IMR-90 (cell line): ENCODE results near the gene CMIP. TPM values are rescaled to one million over a fixed set of nuclear protein-coding genes. Genes with fewer than 3 reads are reported as not detected.

Experiments used
- ATAC-seq: fragments of 200-7000 bp; cut with Tn5 transposase; 2 replicates; pipeline ENCODE4 v1.9.1; 2020; ENCODE audit warnings: low read depth, mild to moderate bottlenecking, moderate library complexity
- BruUV-seq: library from RNA; stranded (reverse); fragments of 400-500 nt; replicated peaks from 2 replicates; lab custom pipeline; 2021; lab: Mats Ljungman, UMichigan
- CTCF ChIA-PET: fragments of 300-600 bp; formaldehyde crosslinking; extraction: SDS; loops from one replicate; lab custom pipeline; 2021; ENCODE audit warnings: antibody characterized with exemption; lab: Yijun Ruan, JAX
- POLR2A ChIA-PET: fragments of 300-600 bp; sonication (Branson Sonifier 250); formaldehyde crosslinking; loops from one replicate; lab custom pipeline; 2022; ENCODE audit warnings: antibody characterized with exemption; ENCODE audit not compliant: unreplicated experiment; lab: Charles Lee
- DNase-seq: peaks from one replicate; pipeline ENCODE4 v3.0.0; 2013
- H2AFZ ChIP-seq: replicated peaks from 2 replicates; pipeline ENCODE3; 2013; ENCODE audit warnings: low read length, mild to moderate bottlenecking; ENCODE audit not compliant: poor library complexity
- H2AK5ac ChIP-seq: 2 replicates; pipeline ENCODE4 v1.6.1; 2013; ENCODE audit warnings: low read depth, low read length, inconsistent platforms
- H2AK9ac ChIP-seq: replicated peaks from 2 replicates; pipeline ENCODE3; 2013; ENCODE audit warnings: mild to moderate bottlenecking, low read depth, low read length, moderate library complexity; ENCODE audit not compliant: poor library complexity
- H2BK120ac ChIP-seq: 2 replicates; pipeline ENCODE4 v1.6.1; 2013; ENCODE audit warnings: low read depth, low read length, inconsistent platforms
- H2BK15ac ChIP-seq: 3 replicates; pipeline ENCODE4 v1.6.1; 2013; ENCODE audit warnings: low read depth, low read length, inconsistent platforms
- H2BK20ac ChIP-seq: 2 replicates; pipeline ENCODE4 v1.6.1; 2013; ENCODE audit warnings: low read depth, mild to moderate bottlenecking, inconsistent platforms, low read length, moderate library complexity
- H2BK5ac ChIP-seq: 2 replicates; pipeline ENCODE4 v1.6.1; 2013; ENCODE audit warnings: mild to moderate bottlenecking, low read depth, low read length, inconsistent platforms; ENCODE audit not compliant: poor library complexity, severe bottlenecking
- H3K14ac ChIP-seq: replicated peaks from 2 replicates; pipeline ENCODE4 v1.6.1; 2013; ENCODE audit warnings: low read depth, low read length, inconsistent platforms
- H3K18ac ChIP-seq: 2 replicates; pipeline ENCODE4 v1.6.1; 2013; ENCODE audit warnings: low read depth, low read length, control low read depth
- H3K23ac ChIP-seq: 2 replicates; pipeline ENCODE4 v1.6.1; 2013; ENCODE audit warnings: low read depth, low read length, inconsistent platforms
- H3K27ac ChIP-seq: 2 replicates; pipeline ENCODE4 v1.5.1; 2013; ENCODE audit warnings: mild to moderate bottlenecking, control low read depth, low read length; ENCODE audit not compliant: insufficient read depth
- H3K27me3 ChIP-seq: 2 replicates; pipeline ENCODE4 v1.6.1; 2013; ENCODE audit warnings: low read length; ENCODE audit not compliant: control insufficient read depth, insufficient read depth
- H3K36me3 ChIP-seq: 2 replicates; pipeline ENCODE4 v1.6.1; 2013; ENCODE audit warnings: low read length, mixed read lengths; ENCODE audit not compliant: control insufficient read depth, insufficient read depth
- H3K4ac ChIP-seq: 2 replicates; pipeline ENCODE4 v1.6.1; 2013; ENCODE audit warnings: low read depth, low read length, inconsistent platforms
- H3K4me1 ChIP-seq: 2 replicates; pipeline ENCODE4 v1.6.1; 2013; ENCODE audit warnings: low read length, mixed read lengths; ENCODE audit not compliant: control insufficient read depth, insufficient read depth
- H3K4me2 ChIP-seq: 2 replicates; pipeline ENCODE4 v1.6.1; 2013; ENCODE audit warnings: low read depth, mild to moderate bottlenecking, control low read depth, low read length, moderate library complexity
- H3K4me3 ChIP-seq: 2 replicates; pipeline ENCODE4 v1.5.1; 2013; ENCODE audit warnings: low read depth, mild to moderate bottlenecking, control low read depth, low read length, moderate library complexity; ENCODE audit not compliant: insufficient read depth
- H3K56ac ChIP-seq: 2 replicates; pipeline ENCODE4 v1.6.1; 2013; ENCODE audit warnings: low read length, inconsistent platforms; ENCODE audit not compliant: insufficient read depth; ENCODE audit errors: extremely low read depth
- H3K79me1 ChIP-seq, 2 experiments: 2 replicates each; pipeline ENCODE4 v1.6.1; 2013; ENCODE audit warnings: low read length in 2 of 2, inconsistent platforms in 1 of 2, low read depth in 1 of 2
- H3K9ac ChIP-seq: 2 replicates; pipeline ENCODE4 v1.6.1; 2013; ENCODE audit warnings: low read depth, low read length, control low read depth
- H3K9me1 ChIP-seq: 2 replicates; pipeline ENCODE4 v1.6.1; 2013; ENCODE audit warnings: low read length, inconsistent platforms; ENCODE audit not compliant: insufficient read depth
- H3K9me3 ChIP-seq: 2 replicates; pipeline ENCODE4 v1.6.1; 2013; ENCODE audit warnings: low read length; ENCODE audit not compliant: control insufficient read depth, insufficient read depth
- H4K20me1 ChIP-seq: 2 replicates; pipeline ENCODE4 v1.6.1; 2013; ENCODE audit warnings: low read length, inconsistent platforms; ENCODE audit not compliant: insufficient read depth
- H4K5ac ChIP-seq: 2 replicates; pipeline ENCODE4 v1.6.1; 2013; ENCODE audit warnings: mild to moderate bottlenecking, low read depth, low read length, control low read depth
- H4K8ac ChIP-seq, 2 experiments: 2 replicates each; pipeline ENCODE4 v1.6.1; 2013; ENCODE audit warnings: low read depth in 2 of 2, low read length in 2 of 2, control low read depth in 1 of 2, inconsistent platforms in 1 of 2
- H4K91ac ChIP-seq: 2 replicates; pipeline ENCODE4 v1.6.1; 2013; ENCODE audit warnings: low read depth, low read length, inconsistent platforms; ENCODE audit not compliant: insufficient read depth
- MAZ ChIP-seq: IDR thresholded peaks from 2 replicates; pipeline ENCODE4 v1.6.1; 2012; ENCODE audit warnings: low read depth, mild to moderate bottlenecking, low read length, improper control_type of control experiment, moderate library complexity, borderline replicate concordance
- WGBS, 2 experiments: methylation state at CpG; one replicate each; pipeline versions ENCODE4 v1.1.5 to v1.1.7; 2013; ENCODE audit warnings: missing lambda C conversion rate in 2 of 2; ENCODE audit not compliant: insufficient read length in 1 of 2; ENCODE audit errors: extremely low coverage in 2 of 2; 5-methylcytosine and 5-hydroxymethylcytosine counted together
- dilution Hi-C: fragments of 300-500 bp; cut with HindIII; formaldehyde crosslinking; loops from one replicate; pipeline ENCODE4 v1.14.3; 2018; ENCODE audit warnings: low sequenced_read_pairs; ENCODE audit not compliant: unreplicated experiment
- in situ Hi-C: fragments of 300-500 bp; cut with MboI; formaldehyde crosslinking; loops from 3 replicates; pipeline ENCODE4 v1.14.3; 2019; ENCODE audit warnings: low sequenced_read_pairs, inconsistent platforms, mixed read lengths
- intact Hi-C: fragments of 100-400 bp; cut with micrococcal nuclease; formaldehyde crosslinking; loops from 2 replicates; pipeline ENCODE4 v1.10.0; 2022
- polyA plus RNA-seq, 3 experiments: library from polyadenylated mRNA; depleted of rRNA; stranded (reverse); fragments of >200 nt; gene quantifications; 2 replicates each; pipeline ENCODE4 v1.2.3, GENCODE V29; 2012; ENCODE audit warnings: low replicate concordance in 1 of 3
- total RNA-seq: library from RNA; depleted of rRNA; stranded (reverse); fragments of >200 nt; gene quantifications from 2 replicates; pipeline ENCODE4 v1.2.3, GENCODE V29; 2012
- TF ChIP-seq, protein P1 (sequence below): conservative IDR thresholded peaks from 2 replicates; pipeline ENCODE4 v1.5.1; 2012; ENCODE audit warnings: mild to moderate bottlenecking, low read depth, low read length, improper control_type of control experiment

The CMIP gene
- total and polyA plus RNA-seq, 2 of the 4 experiments (the other 2 are of a cell fraction) = 3.2 to 11.6 TPM

DNA sequence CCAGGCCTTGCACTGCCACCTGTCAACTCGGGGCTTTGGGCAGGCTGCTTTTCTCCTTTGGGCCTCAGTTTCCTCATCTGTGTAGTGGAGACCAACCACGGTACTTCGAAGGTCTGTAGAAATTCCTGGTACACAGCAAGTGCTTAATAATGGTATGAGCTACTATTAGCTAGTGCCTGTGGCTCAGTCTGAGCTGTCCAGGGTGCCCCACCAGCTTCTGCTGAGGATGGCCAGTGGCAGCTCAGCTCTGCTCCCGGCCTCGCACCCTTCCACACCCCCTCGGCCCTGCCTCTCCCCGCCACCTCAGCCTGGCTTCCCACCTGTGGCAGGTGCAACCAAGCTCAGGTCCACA, 308.2 kb downstream of the CMIP start:
- no peak overlapping the region for H3K4me3 ChIP-seq
- H2AK9ac ChIP-seq = peak overlapping the region; percentile 37
- no peak overlapping the region for H2AK5ac ChIP-seq
- no peak overlapping the region for H3K14ac ChIP-seq
- H3K18ac ChIP-seq = no peak overlapping the region
- no peak overlapping the region for H3K9ac ChIP-seq
- H4K8ac ChIP-seq = no peak overlapping the region
- no peak overlapping the region for H3K23ac ChIP-seq
- H2BK20ac ChIP-seq = no peak overlapping the region
- H3K9me3 ChIP-seq = no peaks in the 10 kb centered on the region
- BruUV-seq = no TSS peak
- in situ Hi-C loops = no loop called here
- H4K5ac ChIP-seq = no peak overlapping the region
- TF ChIP-seq, protein P1, sequence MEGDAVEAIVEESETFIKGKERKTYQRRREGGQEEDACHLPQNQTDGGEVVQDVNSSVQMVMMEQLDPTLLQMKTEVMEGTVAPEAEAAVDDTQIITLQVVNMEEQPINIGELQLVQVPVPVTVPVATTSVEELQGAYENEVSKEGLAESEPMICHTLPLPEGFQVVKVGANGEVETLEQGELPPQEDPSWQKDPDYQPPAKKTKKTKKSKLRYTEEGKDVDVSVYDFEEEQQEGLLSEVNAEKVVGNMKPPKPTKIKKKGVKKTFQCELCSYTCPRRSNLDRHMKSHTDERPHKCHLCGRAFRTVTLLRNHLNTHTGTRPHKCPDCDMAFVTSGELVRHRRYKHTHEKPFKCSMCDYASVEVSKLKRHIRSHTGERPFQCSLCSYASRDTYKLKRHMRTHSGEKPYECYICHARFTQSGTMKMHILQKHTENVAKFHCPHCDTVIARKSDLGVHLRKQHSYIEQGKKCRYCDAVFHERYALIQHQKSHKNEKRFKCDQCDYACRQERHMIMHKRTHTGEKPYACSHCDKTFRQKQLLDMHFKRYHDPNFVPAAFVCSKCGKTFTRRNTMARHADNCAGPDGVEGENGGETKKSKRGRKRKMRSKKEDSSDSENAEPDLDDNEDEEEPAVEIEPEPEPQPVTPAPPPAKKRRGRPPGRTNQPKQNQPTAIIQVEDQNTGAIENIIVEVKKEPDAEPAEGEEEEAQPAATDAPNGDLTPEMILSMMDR = no peak
- no peak for TF ChIP-seq MAZ
- WGBS, 2 experiments = 90% methylated on average over 2 of the region's 7 CpGs; no CpG with 5 or more reads in 1 of the 2 experiments
- H4K91ac ChIP-seq = no peak overlapping the region
- DNase-seq (no peak), ATAC-seq (no peak)
- H3K9me1 ChIP-seq = no peaks in the 10 kb centered on the region
- no peak overlapping the region for H2BK15ac ChIP-seq
- no peak overlapping the region for H3K4ac ChIP-seq
- H2AFZ ChIP-seq = peak overlapping the region; percentile 43
- no peaks in the 10 kb centered on the region for H3K79me1 ChIP-seq
- peaks cover 3% of the 10 kb centered on the region for H3K27me3 ChIP-seq
- H2BK5ac ChIP-seq = no peak overlapping the region
- no peak overlapping the region for H3K27ac ChIP-seq
- no peaks in the 10 kb centered on the region for H4K20me1 ChIP-seq
- H2BK120ac ChIP-seq = no peak overlapping the region
- H3K56ac ChIP-seq = no peak overlapping the region
- no peaks in the 10 kb centered on the region for H3K36me3 ChIP-seq
- H3K4me2 ChIP-seq = no peak overlapping the region
- intact Hi-C loops = no loop called here
- no peaks in the 10 kb centered on the region for H3K4me1 ChIP-seq
- ChIA-PET POLR2A (no interaction called here), CTCF (interaction anchor here (0.5 to 1.5 kb wide), 2 partner anchors 15 to 547 kb away, joined by 4 to 6 read pairs; no protein-coding TSS in a partner anchor)
- dilution Hi-C loops = no loop called here
